ENCODE data around the gene USP49. TPM values are rescaled to one million over a fixed set of nuclear protein-coding genes. Genes with fewer than 3 reads are reported as not detected.

The USP49 gene
- total RNA-seq, 3 donors from 2014 or later, result 3.4 to 4.9 (median 4.7) TPM

DNA sequence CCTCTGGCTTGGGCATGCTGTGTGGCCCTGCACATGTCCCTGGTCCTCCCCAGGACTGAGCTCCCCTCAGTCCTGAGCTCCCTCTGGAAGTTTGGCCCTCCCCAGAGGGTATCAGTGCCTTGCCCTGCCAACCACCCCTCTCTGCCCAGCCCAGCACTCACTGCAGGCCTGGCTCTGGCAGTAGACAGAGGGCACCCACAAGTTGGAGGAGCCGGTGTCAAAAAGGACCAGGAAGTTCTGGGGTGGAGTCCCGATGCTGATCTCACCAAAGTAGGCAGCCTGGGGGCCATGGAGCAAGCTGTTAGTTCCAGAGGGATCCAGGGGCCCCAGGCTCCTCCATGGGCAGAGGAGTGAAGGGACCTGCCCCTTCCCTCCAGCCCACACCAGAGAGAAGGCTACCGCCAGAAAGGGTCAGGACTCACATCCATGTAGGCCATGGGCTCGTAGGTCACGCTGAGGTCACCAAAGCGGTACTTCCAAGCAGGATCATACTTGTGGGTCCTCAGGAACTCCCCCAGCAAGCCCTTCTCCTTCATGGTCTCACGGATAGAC lies 150.9 kb downstream of the USP49 start:
- TF ChIP-seq, protein P1, sequence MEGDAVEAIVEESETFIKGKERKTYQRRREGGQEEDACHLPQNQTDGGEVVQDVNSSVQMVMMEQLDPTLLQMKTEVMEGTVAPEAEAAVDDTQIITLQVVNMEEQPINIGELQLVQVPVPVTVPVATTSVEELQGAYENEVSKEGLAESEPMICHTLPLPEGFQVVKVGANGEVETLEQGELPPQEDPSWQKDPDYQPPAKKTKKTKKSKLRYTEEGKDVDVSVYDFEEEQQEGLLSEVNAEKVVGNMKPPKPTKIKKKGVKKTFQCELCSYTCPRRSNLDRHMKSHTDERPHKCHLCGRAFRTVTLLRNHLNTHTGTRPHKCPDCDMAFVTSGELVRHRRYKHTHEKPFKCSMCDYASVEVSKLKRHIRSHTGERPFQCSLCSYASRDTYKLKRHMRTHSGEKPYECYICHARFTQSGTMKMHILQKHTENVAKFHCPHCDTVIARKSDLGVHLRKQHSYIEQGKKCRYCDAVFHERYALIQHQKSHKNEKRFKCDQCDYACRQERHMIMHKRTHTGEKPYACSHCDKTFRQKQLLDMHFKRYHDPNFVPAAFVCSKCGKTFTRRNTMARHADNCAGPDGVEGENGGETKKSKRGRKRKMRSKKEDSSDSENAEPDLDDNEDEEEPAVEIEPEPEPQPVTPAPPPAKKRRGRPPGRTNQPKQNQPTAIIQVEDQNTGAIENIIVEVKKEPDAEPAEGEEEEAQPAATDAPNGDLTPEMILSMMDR (IDR thresholded peaks at IDR 0.05), result no peak
- TF ChIP-seq POLR2AphosphoS5 (IDR thresholded peaks at IDR 0.05), result no peak
- TF ChIP-seq POLR2A (IDR thresholded peaks at IDR 0.05), result no peak
- no peak overlapping the region for H3K27ac ChIP-seq
- no peaks in the 10 kb centered on the region for H3K4me1 ChIP-seq
- no peaks in the 10 kb centered on the region for H3K27me3 ChIP-seq
- no peak overlapping the region for H3K4me3 ChIP-seq
- H3K9me3 ChIP-seq, result no peaks in the 10 kb centered on the region
- DNase-seq (ENCODE audit: low spot score in 2 of 2), result no peak
- H3K36me3 ChIP-seq, result no peaks in the 10 kb centered on the region
- intact Hi-C loops (cut with DNase I; ENCODE audit: low total_unique reads), result no loop called here

DNA sequence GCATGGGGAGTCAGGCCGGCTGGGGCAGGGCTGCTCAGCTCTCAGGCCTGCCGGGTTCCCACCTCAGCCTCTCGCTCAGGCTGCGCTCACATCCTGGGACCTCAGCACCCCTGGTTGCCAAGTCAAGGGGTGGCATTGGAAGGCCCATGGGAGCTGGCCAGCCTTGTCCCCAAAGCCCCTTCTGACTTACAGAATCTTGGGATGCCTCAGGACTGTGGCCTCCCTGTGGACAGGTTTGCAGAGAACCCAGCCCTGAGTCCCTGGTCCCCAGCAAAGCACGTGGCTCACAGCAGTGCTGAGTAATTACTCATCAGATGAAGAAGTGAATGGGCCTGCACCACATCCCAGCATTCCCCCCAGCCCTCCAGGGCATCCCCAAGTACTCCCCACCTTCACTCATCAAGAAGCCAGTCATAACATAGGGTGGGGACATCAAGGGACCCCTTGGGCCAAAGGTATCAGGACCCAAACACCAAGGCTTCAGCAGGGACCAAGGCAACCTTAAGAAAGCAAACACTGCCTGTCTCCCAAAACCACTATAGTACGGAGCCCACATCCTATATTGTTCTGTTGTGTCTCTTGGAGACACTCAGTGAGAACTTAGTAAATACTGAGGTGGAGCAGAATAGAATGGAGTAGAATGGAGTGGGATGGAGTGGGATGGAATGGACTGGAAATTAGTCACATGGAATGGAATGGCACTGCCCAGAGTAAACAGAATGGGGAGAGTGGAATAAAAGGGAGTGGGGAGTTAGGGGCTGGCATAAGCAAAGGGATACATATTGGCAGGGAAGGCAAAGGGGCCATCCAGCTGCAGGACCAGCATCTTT lies 151.6 kb downstream of the USP49 start:
- no peaks in the 10 kb centered on the region for H3K36me3 ChIP-seq
- no peak for DNase-seq (ENCODE audit: low spot score in 2 of 2)
- intact Hi-C loops (cut with DNase I; ENCODE audit: low total_unique reads), result no loop called here
- H3K27me3 ChIP-seq, result no peaks in the 10 kb centered on the region
- TF ChIP-seq POLR2A (IDR thresholded peaks at IDR 0.05) (no peak), POLR2AphosphoS5 (IDR thresholded peaks at IDR 0.05) (no peak)
- TF ChIP-seq, protein P1 (IDR thresholded peaks at IDR 0.05), result no peak
- H3K9me3 ChIP-seq, result no peaks in the 10 kb centered on the region
- no peak overlapping the region for H3K4me3 ChIP-seq
- no peaks in the 10 kb centered on the region for H3K4me1 ChIP-seq
- no peak overlapping the region for H3K27ac ChIP-seq

DNA sequence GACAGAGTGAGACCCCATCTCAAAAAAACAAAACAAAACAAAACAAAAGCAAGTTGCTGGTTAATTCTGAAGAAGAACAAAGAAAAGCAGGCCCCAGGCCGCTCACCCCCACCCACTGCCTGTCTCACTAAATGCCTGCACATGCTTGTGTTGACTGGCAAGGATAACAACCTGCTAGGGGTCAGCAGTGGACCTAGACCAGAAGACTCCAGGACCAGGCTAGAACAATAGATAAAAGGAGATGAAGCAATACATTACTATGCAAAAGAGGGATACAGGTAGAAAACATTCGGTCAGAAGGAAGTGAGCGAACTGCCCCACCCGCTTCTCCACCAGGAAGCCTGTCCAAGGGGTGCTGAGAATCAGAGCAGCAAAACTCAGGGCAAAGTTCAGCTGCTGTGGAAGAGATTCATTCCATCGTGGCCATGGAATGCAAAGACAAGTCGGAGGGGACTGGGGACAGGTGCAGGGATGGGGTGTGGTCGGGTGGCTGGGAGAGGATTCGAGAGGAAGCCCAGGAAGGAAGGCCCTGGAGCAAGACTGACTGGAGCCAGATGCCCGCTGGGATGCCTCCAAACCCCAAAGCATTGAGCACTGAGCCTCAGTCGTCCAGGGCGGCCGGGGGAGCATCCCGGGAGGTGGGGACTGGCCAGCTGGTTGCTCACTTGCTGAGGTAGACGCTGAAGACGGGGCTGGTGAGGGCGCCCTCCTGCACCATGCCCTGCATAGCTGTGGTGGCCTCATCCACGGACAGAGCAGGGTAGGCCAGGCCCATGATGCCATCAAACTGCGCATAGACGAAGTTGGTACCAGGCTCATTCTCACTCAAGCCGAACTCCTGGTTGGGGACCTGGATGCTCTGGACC lies 153.3 kb downstream of the USP49 start:
- TF ChIP-seq POLR2AphosphoS5 (IDR thresholded peaks at IDR 0.05), result no peak
- no peak for TF ChIP-seq POLR2A (IDR thresholded peaks at IDR 0.05)
- TF ChIP-seq, protein P1 (IDR thresholded peaks at IDR 0.05), result no peak
- intact Hi-C loops (cut with DNase I; ENCODE audit: low total_unique reads), result no loop called here
- H3K9me3 ChIP-seq, result no peaks in the 10 kb centered on the region

DNA sequence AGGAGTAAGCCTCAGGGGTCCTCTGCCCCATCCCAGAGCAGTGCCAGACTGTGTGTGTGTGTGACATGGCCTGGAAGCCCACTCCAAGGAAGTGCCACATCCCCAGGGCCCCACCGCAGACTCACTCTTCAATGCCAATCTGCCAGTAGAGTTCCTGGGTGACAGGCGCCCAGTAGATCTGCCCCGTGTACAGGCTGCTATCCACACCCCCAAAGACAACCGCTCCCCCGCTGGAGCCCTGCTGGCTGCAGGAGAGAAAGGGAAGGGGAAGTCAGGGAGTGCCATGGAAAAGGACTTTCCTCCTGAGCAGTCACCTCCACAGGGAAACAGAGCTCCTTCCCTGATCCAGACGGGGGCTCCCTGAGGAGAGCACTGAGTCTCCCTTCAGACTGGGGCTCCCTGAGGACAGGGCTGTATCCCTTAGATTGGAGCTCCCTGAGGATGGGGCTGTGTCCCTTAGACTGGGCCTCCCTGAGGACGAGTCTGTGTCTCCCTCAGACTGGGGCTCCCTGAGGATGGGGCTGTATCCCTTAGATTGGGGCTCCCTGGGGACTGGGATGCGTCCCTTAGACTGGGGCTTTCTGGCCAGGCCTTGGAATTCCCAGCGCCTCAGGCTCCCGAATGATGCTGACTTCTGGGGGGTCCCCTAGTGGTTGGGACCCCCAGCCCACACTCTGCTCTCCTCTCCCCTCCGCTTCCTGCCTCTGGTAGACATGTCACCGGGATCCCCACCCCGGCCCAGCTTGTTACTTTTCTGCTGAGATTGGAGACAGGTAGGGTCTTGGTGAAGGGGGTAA lies 154.6 kb downstream of the USP49 start:
- H3K4me3 ChIP-seq, result no peak overlapping the region
- TF ChIP-seq POLR2AphosphoS5 (IDR thresholded peaks at IDR 0.05) (no peak), POLR2A (IDR thresholded peaks at IDR 0.05) (no peak)
- TF ChIP-seq, protein P1 (IDR thresholded peaks at IDR 0.05), result no peak
- intact Hi-C loops (cut with DNase I; ENCODE audit: low total_unique reads), result no loop called here
- DNase-seq (ENCODE audit: low spot score in 2 of 2), result no peak
- no peak overlapping the region for H3K27ac ChIP-seq
- no peaks in the 10 kb centered on the region for H3K4me1 ChIP-seq
- H3K9me3 ChIP-seq, result no peaks in the 10 kb centered on the region
- H3K27me3 ChIP-seq, result no peaks in the 10 kb centered on the region
- H3K36me3 ChIP-seq, result no peaks in the 10 kb centered on the region

More for the DNA sequence above, 153.3 kb downstream of the USP49 start:
- Histone ChIP-seq H3K36me3 (no peaks in the 10 kb centered on the region), H3K27ac (no peak overlapping the region), H3K4me3 (no peak overlapping the region), H3K27me3 (no peaks in the 10 kb centered on the region), H3K4me1 (no peaks in the 10 kb centered on the region)
- no peak for DNase-seq (ENCODE audit: low spot score in 2 of 2)

Other genes starting within 250 kb of the USP49 start
- gene TFEB, start 159.8 kb downstream of the USP49 start, total RNA-seq, result 10 to 100 TPM; 15.7 to 20.6 (median 18.4) TPM
- gene PGC, start 148.0 kb downstream of the USP49 start, total RNA-seq, result 1 to 10 TPM in 1 of 3 donors, not detected in 2; 3.2 TPM
- 1 to 10 TPM; 3.5 to 4.3 (median 3.8) TPM for gene FRS3, start 115.5 kb downstream of the USP49 start, total RNA-seq
- gene PRICKLE4, start 114.6 kb downstream of the USP49 start, total RNA-seq, result 1 to 10 TPM in 2 of 3 donors, under 1 TPM in 1; 0.80 to 5.3 (median 3.3) TPM
- 100 to 1,000 TPM; 108 to 127 (median 117) TPM for gene TOMM6, start 107.7 kb downstream of the USP49 start, total RNA-seq
- gene MED20, start 25.8 kb upstream of the USP49 start, total RNA-seq, result 10 to 100 TPM in 1 of 3 donors, 1 to 10 TPM in 2; 9.8 to 16.5 (median 9.8) TPM
- 1 to 10 TPM; 7.7 to 8.8 (median 8.6) TPM for gene BYSL, start 26.1 kb upstream of the USP49 start, total RNA-seq
- gene CCND3, start 46.4 kb upstream of the USP49 start, total RNA-seq, result 100 to 1,000 TPM; 115 to 297 (median 148) TPM
- gene TAF8, start 155.1 kb upstream of the USP49 start, total RNA-seq, result 10 to 100 TPM; 15.7 to 25.4 (median 21.1) TPM
- gene C6orf132, start 247.2 kb upstream of the USP49 start, total RNA-seq, result 10 to 100 TPM in 2 of 3 donors, 1 to 10 TPM in 1; 4.2 to 20.2 (median 10.2) TPM